Right atrium auricular region (tissue), 2 donors: ENCODE data around the gene NALF2. TPM values are rescaled to one million over a fixed set of nuclear protein-coding genes. Genes with fewer than 3 reads are reported as not detected.

Experiments used
- DNase-seq: peaks from one replicate; pipeline ENCODE4 v3.0.0-alpha.2; 2019; ENCODE audit warnings: low spot score
- H3K27ac ChIP-seq, 2 donors: fragments of 200-600 bp; sonication (generic); 1 replicate in 1 of 2; 2 replicates in 1 of 2; pipeline ENCODE4 v1.5.1; 2016 to 2019
- H3K27me3 ChIP-seq, 2 donors: fragments of 200-600 bp; sonication (generic); one replicate each; pipeline versions ENCODE4 v1.5.1 to v1.6.0; 2017 to 2019
- H3K36me3 ChIP-seq: fragments of 200-600 bp; sonication (generic); one replicate; pipeline ENCODE4 v1.5.1; 2016
- H3K4me1 ChIP-seq, 2 donors: fragments of 200-600 bp; sonication (generic); one replicate each; pipeline versions ENCODE4 v1.5.1 to v1.6.0; 2017 to 2019
- H3K4me3 ChIP-seq, 2 donors: fragments of 200-600 bp; sonication (generic); 1 replicate in 1 of 2; 2 replicates in 1 of 2; pipeline ENCODE4 v1.5.1; 2017 to 2019; ENCODE audit warnings: mild to moderate bottlenecking in 1 of 2, moderate library complexity in 1 of 2
- H3K9me3 ChIP-seq, 2 donors: fragments of 200-600 bp; sonication (generic); one replicate each; pipeline ENCODE4 v1.5.1; 2019
- total RNA-seq, 2 donors: library from RNA; depleted of rRNA; stranded (reverse); fragments of >200 nt; gene quantifications; one replicate each; pipeline ENCODE4 v1.1.0, GENCODE V29; 2016
- TF ChIP-seq, protein P1 (sequence below), 2 donors: fragments of 200-600 bp; sonication (generic); IDR thresholded peaks; one replicate each; pipeline ENCODE4 v1.5.1; 2019; ENCODE audit warnings: antibody characterized with exemption in 2 of 2

Gene NALF2
- total RNA-seq, 2 donors from 2014 or later = 35.5 to 62.7 TPM

DNA sequence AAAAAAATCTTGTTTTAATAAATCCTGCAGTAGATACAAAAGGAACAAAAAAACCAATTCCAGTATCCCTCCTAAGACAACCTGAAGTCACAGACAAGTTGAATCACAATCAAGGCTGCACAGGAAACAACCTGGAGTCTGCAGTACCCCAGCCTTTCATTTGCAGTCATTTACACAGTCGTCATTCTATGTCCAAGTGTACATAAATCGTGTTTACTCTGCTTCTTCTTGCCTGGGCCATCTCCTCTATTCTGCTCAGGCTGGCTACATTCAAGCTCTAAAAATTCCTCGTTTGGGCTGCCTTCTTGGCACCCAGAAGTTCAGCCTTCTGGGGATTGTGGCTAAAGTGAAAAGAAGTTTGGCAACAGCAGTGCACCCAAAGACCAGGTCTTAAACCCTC lies 37.8 kb downstream of the NALF2 start:
- Histone ChIP-seq H3K4me1 (peaks cover 0 to 6% of the 10 kb centered on the region in 2 donors), H3K36me3 (no peaks in the 10 kb centered on the region), H3K27me3 (no peaks in the 10 kb centered on the region), H3K9me3 (no peaks in the 10 kb centered on the region), H3K27ac (no peak overlapping the region), H3K4me3 (no peak overlapping the region)
- TF ChIP-seq, protein P1, sequence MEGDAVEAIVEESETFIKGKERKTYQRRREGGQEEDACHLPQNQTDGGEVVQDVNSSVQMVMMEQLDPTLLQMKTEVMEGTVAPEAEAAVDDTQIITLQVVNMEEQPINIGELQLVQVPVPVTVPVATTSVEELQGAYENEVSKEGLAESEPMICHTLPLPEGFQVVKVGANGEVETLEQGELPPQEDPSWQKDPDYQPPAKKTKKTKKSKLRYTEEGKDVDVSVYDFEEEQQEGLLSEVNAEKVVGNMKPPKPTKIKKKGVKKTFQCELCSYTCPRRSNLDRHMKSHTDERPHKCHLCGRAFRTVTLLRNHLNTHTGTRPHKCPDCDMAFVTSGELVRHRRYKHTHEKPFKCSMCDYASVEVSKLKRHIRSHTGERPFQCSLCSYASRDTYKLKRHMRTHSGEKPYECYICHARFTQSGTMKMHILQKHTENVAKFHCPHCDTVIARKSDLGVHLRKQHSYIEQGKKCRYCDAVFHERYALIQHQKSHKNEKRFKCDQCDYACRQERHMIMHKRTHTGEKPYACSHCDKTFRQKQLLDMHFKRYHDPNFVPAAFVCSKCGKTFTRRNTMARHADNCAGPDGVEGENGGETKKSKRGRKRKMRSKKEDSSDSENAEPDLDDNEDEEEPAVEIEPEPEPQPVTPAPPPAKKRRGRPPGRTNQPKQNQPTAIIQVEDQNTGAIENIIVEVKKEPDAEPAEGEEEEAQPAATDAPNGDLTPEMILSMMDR (IDR thresholded peaks at IDR 0.05) = no peak
- no peak for DNase-seq

DNA sequence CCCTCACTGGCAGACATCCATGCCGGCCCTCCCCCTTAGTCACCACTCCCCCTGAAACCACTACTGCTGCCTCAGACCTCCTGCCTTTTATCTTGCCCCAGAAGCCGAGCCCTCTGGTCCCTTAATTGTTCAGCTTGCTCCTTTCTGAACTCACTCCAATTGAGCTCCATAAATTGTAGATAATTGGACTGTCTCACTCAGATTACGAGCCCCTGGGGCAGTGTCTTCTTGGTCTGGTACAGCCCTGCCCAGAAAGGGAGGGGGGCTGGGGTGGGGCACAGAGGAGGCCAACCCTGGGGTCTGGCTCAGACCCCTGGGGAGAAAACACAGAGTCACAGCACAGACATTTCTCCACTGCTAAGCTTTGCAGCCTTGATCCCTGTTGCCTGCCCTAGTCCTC lies 39.4 kb downstream of the NALF2 start:
- DNase-seq = no peak
- Histone ChIP-seq H3K4me1 (peaks cover 0 to 6% of the 10 kb centered on the region in 2 donors), H3K9me3 (no peaks in the 10 kb centered on the region), H3K27me3 (no peaks in the 10 kb centered on the region), H3K36me3 (no peaks in the 10 kb centered on the region), H3K27ac (no peak overlapping the region), H3K4me3 (no peak overlapping the region)
- TF ChIP-seq, protein P1 (IDR thresholded peaks at IDR 0.05) = no peak

DNA sequence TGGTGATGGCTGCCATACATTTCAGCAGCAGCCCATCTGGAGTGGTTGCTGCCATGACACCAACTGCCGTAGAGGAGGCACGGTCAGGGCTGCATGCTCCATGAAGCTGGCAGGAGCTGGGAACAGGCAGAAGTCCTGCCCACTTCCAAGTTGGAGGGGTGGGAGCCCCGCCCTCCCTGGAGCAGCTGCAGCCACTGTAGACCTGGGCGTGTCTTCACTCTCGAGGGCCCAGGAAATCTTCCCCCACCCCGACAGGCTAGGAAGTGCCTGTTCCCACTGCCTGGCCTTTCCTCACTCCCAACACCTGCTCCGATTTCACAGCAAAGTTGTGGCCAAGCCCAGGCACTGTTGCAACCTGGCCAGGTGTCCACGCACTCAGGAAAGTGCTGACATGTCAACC lies 42.3 kb downstream of the NALF2 start:
- H3K36me3 ChIP-seq = no peaks in the 10 kb centered on the region
- no peak overlapping the region for H3K27ac ChIP-seq
- no peak overlapping the region for H3K4me3 ChIP-seq
- H3K4me1 ChIP-seq = no peaks in the 10 kb centered on the region
- TF ChIP-seq, protein P1 (IDR thresholded peaks at IDR 0.05) = no peak
- H3K27me3 ChIP-seq = no peaks in the 10 kb centered on the region
- DNase-seq = no peak
- H3K9me3 ChIP-seq = peaks cover 0 to 5% of the 10 kb centered on the region in 2 donors

DNA sequence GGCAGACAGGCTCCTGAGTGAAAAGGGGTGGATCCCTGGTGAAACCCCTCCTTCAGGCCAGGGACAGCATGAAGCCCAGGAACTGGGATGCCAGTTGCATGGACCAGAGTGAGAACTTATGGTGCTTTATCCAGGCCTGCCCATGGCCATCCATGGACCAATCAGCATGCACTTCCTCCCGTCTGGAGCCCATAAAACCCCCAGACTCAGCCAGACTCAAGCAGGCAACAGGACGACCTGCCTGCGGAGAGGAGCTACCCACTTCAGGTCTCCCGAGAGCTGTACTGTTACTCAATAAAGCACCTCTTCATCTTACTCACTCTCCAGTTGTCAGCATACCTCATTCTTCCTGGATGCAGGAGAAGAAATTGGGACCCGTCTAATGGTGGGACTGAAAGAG lies 42.9 kb downstream of the NALF2 start:
- Histone ChIP-seq H3K4me3 (no peak overlapping the region), H3K36me3 (no peaks in the 10 kb centered on the region), H3K27ac (no peak overlapping the region), H3K4me1 (no peaks in the 10 kb centered on the region), H3K9me3 (peaks cover 0 to 5% of the 10 kb centered on the region in 2 donors), H3K27me3 (no peaks in the 10 kb centered on the region)
- DNase-seq = no peak
- TF ChIP-seq, protein P1 (IDR thresholded peaks at IDR 0.05) = no peak

DNA sequence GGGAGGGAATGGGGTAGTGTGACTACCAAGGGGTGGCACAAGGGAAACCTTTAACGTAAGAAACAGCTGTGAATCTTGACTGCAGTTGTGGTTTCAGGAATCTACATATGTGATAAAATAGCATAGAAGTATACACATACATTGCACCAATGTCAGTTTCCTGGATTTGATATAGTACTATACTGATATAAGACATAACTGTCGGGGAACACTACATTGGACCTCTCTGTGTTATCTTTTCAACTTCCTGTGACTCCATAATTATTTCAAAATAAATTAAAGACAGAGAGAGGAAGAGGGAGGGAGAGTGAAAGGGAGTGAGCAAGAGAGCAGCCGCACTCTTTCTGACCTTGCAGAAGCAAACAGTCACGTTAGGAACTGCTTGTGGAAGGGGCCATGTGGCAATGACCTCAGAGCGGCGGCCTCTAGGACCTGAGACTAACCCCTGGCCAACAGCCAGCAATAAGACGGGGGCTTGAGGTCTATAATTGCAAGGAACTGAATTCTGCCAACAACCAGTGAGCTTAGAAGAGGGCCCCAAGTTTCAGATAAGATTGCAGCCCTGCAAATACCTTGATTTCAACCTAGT lies 47.4 kb downstream of the NALF2 start:
- TF ChIP-seq, protein P1 (IDR thresholded peaks at IDR 0.05) = no peak
- Histone ChIP-seq H3K9me3 (peaks cover 0 to 5% of the 10 kb centered on the region in 2 donors), H3K36me3 (no peaks in the 10 kb centered on the region), H3K27me3 (no peaks in the 10 kb centered on the region), H3K4me1 (peaks cover 0 to 13% of the 10 kb centered on the region in 2 donors), H3K27ac (no peak overlapping the region), H3K4me3 (no peak overlapping the region)
- DNase-seq = no peak

DNA sequence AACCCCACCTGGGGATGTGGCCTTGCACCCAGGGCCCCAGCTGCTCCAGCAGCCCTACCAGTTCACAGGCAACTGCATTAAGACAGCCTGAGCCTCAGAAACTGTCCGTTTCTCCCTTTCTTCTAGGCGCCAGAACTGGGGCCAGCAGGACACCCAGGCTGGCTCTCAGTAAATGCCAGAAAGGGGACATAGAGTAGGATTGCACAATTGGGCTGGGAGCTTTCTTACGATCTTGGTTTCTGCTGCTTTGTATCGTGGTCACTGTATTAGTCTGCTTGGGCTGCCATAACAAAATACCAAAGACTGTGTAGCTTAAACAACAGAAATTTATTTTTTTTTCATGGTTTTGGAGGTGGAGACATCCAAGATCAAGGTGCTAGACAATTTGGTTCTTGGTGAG lies 48.4 kb downstream of the NALF2 start:
- Histone ChIP-seq H3K27me3 (no peaks in the 10 kb centered on the region), H3K4me3 (no peak overlapping the region), H3K9me3 (peaks cover 0 to 5% of the 10 kb centered on the region in 2 donors), H3K4me1 (peaks cover 0 to 18% of the 10 kb centered on the region in 2 donors), H3K36me3 (no peaks in the 10 kb centered on the region), H3K27ac (no peak overlapping the region)
- TF ChIP-seq, protein P1 (IDR thresholded peaks at IDR 0.05) = no peak
- no peak for DNase-seq
